HG03095 (cell line): ENCODE measurements around the gene RAD51.

Experiments
- ATAC-seq: cut with Tn5 transposase; IDR thresholded peaks from one replicate; pipeline ENCODE4 v1.9.1; 2021; ENCODE audit warnings: moderate library complexity; ENCODE audit not compliant: unreplicated experiment

Gene RAD51

DNA sequence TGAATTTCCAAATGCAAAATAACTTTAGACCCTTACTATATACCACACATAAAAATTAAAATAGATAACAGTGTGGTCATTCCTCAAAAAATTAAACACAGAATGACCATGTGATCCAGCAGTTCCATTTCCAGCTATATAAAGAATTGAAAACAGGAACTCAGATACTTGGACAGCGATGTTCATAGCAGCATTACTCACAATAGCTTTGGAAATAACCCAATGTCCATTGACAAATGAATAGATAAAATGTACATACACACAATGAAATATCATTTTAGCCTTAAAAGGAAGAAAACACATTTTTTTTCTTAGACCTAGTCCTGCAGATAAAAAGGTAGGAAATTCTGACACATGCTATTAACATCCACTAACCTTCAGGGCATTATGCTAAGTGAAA, 26.7 kb downstream of the RAD51 start:
- no peak for ATAC-seq

DNA sequence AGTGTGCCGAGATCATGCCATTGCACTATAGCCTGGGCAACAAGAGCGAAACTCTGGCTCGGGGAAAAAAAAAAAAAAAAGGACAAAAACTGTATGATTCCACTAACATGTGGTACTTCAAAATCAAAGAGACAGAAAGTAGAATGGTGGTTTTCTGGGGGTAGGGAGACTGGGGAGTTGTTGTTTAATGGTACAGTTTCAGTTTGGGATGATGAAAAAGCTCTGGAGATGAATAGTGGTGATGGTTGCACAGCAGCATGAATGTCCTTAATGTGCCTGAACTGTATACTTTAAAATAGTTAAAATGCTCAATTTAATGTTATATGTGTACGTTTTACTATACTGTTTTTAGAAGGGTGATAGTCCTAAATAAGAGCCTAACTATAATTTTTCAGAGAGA, 27.4 kb downstream of the RAD51 start:
- ATAC-seq: no peak

DNA sequence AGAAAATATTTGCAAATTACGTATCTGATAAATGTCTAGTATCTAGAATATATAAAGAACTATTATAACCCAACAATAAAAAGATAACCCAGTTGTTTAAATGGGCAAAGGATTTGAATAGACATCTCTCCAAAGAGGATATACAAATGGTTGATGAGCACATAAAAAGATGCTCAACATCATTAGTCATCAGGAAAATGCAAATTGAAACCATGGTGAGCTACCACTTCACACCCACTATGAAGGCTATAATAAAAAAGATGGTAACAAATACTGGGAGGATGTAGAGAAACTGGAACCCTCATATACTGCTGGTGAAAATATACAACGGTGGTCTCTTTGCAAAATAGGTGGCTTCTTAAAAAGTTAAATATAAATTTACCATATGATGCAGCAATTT, 28.0 kb downstream of the RAD51 start:
- no peak for ATAC-seq

DNA sequence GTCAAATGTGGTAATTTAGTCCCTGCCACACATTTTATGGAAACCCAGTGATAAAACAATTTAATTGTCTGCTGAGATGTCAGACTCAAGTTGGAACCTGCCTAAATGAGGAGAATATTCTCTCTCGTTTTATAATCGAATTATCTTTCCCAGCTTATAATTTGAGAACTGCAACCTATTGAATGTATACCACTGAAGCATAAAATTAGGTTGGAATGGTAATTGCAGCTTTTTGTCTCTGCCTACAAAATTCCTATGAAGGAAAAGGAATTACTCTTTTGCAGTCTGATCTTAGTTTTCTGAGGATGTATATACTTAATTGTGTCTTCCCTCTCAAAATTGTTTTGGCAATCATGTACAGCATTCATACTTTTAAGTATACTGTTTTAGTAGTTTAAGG, 28.9 kb downstream of the RAD51 start:
- no peak for ATAC-seq

DNA sequence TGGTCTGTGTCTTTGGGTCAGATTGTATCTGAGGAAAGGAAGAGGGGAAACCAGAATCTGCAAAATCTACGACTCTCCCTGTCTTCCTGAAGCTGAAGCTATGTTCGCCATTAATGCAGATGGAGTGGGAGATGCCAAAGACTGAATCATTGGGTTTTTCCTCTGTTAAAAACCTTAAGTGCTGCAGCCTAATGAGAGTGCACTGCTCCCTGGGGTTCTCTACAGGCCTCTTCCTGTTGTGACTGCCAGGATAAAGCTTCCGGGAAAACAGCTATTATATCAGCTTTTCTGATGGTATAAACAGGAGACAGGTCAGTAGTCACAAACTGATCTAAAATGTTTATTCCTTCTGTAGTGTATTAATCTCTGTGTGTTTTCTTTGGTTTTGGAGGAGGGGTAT, 36.1 kb downstream of the RAD51 start:
- no peak for ATAC-seq

DNA sequence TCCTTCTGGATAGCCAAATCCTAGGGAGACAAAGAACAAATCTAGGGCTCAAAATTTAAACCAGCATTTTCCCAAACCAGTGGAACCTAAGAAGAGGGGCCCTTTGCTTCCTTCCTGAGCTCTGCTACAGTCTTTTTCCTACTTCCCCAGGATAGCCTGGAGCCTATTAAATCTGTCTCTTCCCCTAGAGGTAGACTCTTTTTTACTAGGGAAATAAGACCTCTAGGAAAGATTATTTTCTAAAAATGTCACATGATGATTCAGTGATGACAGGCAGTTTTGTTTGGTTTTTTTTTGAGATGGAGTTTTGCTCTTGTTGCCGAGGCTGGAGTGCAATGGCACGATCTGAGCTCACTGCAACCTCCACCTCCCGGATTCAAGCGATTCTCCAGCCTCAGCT, 41.6 kb downstream of the RAD51 start:
- ATAC-seq: no peak

DNA sequence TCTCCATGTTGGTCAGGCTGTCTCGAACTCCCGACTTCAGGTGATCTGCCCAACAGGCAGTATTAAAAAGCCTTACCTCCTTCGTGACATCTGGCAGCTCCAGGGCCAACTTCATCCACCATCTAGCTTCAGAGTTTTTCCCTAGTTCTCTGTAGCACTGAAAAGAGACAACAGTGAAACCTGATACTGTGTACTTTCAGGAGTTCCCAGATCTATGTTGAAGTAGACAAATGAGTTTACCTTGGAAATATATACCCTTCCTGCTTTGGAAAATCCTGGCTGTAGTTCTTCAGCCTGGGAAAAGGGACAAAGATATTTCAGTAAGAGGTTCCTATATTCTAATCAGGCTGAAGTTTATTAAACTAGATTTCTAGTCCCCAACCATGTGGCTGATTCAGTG, 42.1 kb downstream of the RAD51 start:
- ATAC-seq: no peak

DNA sequence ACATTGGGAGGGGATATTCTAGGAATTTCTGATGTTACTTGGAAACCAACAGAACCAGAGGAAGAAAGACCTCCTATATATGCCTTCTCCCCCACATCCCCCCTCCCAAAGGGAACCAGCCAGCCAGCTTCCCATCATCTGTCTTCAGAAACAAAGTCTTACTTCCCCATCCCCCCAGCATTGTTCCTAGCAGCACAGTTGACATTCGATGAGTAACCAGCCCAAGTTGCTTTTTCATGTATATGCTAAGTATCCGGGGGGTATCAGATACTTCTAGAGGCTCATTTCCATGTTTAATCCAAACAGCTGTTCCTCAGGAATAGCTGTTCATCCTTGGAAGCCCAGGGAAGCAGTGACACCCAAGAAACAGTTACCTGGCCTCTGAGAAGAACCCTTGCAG, 44.1 kb downstream of the RAD51 start:
- ATAC-seq: no peak

DNA sequence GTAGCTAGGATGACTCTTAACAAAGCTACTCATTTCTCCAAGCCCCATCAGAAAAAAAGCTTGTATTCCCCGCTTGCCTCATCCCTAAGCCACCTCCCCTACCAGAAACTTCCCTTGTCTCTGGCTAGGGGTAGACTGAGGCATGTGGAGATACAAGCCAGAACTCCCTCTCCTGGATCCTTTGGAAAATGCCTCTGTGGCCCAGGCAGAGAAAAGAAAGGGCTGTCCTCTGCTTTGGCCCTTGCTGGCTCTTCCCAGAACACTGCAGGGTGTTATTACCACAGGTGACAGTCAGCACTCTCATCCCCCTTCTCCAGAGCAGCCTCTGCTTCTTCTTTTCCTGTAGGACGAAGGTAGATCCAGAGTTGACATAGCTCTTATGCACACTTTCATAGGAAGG, 44.9 kb downstream of the RAD51 start:
- ATAC-seq: no peak

DNA sequence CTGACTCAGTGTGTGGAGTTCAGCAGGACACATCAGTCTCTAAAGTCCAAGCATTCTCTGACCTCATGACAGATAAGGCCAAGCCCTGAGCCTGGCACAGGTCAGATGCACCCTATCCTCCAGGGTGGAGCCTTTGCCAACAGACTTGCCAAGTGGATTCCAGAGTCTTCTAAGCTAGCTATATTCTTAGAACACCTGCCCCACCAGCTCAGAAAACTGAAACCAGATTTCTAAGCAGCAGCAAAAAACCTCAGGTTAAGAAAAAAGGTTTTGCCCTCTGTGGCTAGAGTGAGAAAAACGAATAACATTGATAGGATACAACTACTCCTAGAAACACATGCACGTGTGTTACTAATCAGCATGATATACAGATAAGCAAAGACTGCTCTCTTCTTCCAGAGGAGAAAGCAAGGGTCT, 48.5 kb downstream of the RAD51 start:
- no peak for ATAC-seq

DNA sequence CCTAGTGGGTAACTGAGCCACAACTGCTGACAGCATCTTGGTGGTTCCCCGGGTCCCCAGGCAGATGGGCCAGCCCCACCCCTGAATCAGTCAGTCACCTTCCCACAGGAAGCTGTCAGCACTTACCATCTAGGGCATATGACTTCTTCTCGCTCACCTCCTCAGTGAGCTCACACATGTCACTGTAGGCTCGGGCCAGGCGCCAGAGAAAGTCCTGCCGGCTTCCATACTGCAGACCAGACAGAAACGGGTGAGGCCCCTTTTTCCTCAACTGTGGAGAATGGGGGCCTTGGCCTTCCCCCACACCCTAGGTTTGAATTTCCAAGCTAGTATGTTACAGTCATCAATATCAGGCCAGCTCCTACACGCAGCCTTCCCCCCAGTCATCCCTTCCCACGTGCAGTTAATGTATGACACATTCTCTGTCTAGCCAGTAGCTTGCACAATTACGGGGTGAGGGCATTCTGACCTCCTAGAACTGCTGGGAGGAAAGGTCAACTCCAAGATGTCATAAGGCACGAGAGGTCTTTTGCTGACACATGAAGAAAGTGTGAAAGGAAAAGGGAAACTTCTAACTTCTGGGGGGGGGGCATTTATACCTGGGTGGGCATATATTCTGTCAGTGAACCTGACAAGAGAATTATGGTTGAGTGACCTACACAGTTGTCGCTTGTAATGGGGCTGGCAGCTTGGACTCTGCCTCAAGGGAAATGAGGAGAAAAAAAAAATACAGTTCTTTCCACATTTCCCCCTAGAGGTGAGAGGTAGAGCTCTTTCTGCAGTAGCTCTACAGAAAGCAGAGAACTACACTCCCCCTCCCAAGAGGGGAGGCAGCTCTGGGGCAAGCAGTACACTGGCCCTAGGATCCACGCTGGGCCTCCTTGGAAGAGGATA, 49.2 kb downstream of the RAD51 start:
- ATAC-seq: no peak

DNA sequence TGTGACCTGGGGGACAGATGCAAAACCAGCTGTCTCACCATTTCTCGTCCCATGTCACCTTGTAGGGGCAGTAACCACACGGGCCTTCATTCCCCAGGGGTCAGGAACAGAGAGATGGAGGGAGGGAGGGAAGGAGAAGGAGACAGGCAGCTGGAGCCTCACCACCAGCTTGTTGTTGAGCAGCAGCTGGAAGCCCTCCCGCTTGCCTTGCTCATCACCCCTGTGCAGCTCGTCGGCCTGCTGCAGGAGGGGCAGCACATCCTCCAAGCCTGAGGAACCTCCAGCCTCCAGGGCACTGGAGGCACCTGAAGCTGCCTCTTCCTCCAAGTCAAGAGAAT, 49.8 kb downstream of the RAD51 start:
- no peak for ATAC-seq

DNA sequence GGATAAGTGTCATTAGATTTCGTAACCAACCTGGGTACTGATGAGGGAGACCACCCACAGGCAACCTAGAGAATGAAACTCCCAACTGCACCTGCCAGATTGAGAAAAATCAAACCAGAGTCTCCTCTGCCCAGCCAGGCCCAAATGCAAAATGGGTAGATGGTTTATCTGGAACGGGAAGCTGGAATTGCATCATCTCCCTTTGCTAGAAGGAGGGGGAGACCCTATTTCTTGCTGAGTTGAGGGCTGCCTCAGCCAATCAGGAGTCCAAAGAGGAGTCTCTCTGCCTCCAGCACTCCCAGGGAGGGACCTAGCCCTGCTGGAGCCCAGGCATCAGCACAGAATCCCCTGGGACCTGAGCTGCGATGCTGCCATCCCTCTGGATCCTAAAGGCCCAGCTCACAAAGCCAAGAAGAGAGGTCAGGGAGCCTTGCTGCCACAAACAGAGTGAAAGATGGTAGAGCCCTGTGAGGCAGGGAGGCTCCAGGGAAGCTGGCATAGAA, 52.0 kb downstream of the RAD51 start:
- ATAC-seq: no peak

DNA sequence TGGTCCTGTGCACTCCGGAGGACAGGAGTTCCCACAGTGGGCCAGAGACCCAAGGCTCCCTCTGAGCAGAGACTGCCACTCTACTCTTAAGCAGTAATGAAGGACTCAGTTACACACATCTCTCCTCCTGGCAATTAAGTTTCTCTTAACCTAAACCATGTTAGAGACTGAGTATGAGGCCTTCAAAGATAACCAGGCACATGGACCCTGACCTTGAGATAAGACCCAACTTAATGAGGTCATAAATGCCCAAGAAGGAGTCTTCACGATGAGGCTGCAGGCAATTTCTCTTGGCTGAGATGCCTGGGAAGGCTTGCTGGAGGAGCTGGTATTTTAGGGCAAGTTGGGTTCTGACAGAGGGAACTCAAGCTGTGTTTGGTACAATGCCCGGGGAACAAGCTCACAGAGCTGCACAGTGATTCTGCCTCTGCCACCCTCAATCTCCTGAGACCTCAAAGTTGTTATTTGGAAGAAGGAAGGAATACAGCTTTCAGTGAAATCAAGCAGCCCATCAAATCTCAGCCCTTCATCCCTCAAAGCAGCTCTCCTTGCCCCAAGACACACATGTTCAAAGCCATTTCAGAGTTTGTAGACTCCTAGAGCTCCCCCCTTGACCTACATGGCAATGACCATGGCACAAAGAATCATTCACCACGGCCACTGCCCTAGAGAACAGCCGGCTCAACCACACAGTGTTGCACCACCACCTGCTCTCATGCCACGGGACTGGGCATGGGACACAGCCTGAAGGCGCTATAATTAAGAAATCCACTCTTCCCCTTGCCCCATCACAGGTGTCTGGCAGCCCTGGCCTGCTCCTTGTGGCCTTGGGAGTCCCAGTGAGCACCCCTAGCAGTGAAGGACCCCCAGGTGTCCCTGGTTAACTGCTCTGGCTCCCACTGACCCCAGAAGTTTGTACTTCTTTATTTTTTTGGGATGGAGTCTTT, 53.0 kb downstream of the RAD51 start:
- no peak for ATAC-seq

DNA sequence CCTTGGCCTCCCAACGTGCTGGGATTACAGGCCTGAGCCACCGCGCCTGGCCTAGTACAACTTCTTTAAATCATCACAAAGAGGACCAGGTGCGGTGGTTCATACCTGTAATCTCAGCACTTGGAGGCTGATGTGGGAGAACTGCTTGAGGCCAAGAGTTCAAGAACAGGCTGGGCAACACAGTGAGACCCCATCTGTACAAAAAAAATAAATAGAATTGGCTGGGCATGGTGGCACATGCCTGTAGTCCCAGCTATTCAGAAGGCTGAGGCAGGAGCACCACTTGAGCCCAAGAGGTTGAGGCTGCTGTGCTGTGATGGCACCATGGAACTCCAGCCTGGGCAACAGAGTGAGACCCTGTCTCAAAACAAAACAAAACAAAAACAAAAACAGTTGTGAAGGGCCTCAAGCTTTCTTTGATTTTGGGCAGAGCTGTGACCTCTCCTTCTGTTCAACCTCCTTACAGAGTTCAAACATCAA, 54.2 kb downstream of the RAD51 start:
- ATAC-seq: no peak

DNA sequence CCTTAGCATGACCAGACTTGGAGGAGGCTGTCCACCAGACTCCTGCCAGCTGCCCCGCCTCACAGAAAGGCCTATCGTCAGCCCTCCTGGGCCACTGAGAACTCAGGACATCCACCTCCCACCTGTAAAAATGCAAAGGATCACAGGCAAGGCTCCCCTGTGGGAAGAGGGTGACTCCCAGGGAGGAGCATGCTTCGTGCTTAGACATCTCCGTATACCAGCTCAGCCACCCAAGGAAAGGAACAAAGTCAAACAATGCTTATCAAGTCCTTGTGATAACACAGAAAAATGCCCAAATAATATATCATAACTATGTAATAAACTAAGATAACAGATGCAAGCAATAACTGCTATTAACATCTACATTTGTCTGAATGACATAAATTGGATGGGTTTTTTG, 55.9 kb downstream of the RAD51 start:
- ATAC-seq: no peak

DNA sequence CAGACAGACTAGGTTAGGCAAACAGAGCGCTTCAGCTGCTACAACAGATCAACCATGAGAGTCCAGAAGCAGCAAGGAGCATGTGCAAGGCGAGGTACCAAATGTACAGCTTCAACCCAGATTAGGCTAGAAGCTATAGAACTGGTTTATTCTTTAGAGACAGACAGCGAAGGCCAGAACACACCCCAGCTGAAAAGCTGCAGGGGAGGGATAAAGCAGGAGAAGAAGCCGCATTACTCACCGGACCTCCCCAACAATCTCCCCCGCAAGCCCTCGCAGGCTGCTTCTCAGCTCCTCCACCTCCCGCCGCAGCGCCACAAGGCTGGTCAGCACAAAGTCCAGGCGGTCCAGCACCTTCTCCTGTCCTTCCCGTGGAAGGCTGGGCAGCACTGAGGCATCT, 56.8 kb downstream of the RAD51 start:
- ATAC-seq: no peak

DNA sequence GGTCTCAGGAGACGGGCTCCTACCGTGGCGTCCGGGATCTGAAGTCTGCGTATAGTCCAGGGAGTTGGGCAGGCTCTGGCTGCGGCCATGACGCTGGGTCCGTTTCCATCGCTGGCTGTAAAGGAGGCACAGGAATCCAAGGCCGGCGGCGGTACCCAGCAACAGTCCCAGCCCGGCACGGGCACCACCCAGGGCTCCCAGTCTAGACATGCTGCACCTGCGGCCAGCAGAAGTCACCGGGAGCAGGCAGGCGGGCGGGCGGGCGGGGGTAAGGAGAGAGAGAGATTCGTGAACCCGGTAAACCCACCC, 59.6 kb downstream of the RAD51 start:
- no peak for ATAC-seq

DNA sequence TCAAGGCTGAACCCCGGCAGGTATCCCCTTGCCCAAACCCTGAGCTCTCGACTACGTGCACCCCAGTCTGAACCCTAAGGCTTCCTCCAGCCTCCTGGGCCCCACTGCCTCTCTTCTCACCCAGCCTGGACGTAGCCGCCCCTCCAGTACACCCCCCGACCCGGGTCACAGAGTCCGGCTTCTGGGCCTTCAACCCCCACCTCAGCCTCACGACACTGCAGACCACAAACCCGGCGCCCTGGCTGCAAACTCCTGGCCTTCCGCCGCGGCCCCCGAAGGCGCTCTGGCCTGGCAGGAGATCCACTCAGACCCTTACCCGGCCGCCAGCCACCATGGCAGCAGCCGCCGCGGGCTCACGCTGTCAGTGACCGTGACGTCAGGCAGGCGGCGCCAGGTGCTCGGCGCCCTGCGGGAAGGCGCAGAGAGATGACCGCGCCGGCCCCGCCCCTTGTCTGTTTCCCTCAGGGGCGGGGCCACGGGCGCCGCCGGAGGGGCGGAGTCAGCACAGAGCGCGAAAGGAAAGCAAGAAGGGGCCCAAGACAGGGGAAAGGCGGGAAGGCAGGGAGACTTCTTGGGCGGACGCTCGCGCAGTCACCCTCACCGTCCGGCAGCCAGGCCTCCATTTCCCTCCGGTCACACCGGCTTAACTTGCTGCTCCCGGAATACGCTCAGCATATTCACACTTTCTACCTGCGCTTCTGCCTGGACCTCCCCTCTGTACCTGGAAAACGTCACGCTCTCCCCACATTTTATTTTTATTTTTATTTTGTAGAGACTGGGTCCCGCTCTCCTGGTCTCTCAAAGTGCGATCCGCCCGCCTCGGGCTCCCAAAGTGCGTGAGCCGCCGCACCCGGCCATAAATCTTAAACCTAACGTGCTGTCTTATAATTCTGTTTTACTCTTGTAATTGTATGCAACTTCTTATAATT, 60.2 kb downstream of the RAD51 start, which contains the start of gene RMDN3:
Gene RMDN3, minus strand, starts transcription at position 372 of the 929 bp plus-strand sequence. CDS start 471 bp downstream, outside the sequence.
- peak; percentile 78 for ATAC-seq

DNA sequence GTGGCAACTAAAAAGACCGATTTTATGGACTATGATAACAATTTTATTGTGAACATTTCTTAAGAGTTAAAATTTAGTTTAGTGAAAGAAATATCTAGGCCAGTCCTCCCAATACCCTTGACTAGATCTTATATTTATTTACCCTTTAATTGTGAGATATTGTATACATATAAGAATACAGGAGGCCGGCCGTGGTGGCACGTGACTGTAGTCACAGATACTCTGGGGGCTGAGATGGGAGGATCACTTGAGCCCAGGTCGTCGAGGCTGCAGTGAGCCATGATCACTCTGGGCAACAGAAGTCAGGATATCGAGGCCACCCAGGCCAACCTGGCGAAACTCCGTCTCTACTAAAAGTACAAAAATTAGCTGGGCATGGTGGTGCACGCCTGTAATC, 60.8 kb downstream of the RAD51 start:
- no peak for ATAC-seq

DNA sequence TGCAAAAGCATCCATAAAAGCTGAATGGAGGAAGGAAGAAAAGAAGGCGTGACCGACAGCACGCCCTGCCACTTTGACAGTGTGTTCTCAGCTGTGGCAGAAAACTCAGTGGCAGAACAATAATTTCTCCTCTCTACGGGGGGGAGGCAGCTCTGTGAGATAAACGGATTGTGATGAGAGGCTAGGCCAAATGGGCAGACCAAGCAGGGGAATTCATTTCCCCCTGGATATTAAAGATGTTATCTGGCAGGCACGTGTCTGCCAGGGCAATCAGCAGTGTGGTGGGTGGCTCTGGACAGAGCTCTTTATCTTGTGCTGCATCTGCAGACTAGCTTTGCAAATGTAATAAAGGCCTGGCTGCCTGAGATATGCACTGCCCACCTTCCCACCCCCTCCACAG, 62.0 kb downstream of the RAD51 start:
- no peak for ATAC-seq
